ENCODE measurements around the gene ARAF.

DNA sequence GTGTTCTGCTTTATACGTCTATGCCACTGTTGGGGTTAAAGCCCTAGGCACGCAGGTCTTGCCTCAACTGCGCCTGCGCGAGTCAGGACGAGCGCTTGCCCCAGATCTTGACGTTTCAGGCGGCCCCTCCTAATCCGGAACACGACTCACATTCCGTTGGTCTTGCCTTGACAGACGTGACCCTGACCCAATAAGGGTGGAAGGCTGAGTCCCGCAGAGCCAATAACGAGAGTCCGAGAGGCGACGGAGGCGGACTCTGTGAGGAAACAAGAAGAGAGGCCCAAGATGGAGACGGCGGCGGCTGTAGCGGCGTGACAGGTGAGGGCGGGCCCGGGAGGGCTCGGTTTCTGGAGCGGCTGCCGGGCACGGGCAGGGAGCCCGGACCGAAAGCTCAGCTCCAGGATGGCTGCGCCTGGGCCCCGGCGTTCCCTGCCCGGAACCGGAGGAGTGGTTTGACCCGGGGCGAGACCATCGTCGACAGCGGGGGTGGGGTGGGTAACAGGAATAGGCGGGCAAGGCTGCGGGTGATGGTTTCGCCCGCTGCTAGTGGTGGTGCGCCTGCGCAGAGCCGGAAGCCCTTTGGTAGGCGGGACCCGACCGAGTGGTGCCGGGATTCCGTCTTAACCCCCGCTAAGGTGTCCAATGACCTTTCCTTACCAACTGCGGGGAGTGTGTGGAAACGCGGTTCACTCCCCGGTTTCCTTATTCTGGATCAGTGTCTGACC lies at the start of gene ARAF:
- TF ChIP-seq ZNF8 (CRISPR knock-in tag; IDR thresholded peaks at IDR 0.05) (no peak), GLIS3 (CRISPR knock-in tag; IDR thresholded peaks at IDR 0.05) (no peak), OSR1 (CRISPR knock-in tag; IDR thresholded peaks at IDR 0.05) (no peak), PPARA (CRISPR knock-in tag; IDR thresholded peaks at IDR 0.05; ENCODE audit: borderline replicate concordance) (no peak), ESRRG (CRISPR knock-in tag; IDR thresholded peaks at IDR 0.05) (no peak), ZNF565 (CRISPR knock-in tag; conservative IDR thresholded peaks at IDR 0.05; ENCODE audit: low read depth) (no peak), TCF4 (CRISPR knock-in tag; IDR thresholded peaks at IDR 0.05; ENCODE audit: borderline replicate concordance) (no peak), ZC3H10 (CRISPR knock-in tag; IDR thresholded peaks at IDR 0.05) (no peak), ZFP30 (CRISPR knock-in tag; IDR thresholded peaks at IDR 0.05) (no peak)
- TF ChIP-seq, protein P1, sequence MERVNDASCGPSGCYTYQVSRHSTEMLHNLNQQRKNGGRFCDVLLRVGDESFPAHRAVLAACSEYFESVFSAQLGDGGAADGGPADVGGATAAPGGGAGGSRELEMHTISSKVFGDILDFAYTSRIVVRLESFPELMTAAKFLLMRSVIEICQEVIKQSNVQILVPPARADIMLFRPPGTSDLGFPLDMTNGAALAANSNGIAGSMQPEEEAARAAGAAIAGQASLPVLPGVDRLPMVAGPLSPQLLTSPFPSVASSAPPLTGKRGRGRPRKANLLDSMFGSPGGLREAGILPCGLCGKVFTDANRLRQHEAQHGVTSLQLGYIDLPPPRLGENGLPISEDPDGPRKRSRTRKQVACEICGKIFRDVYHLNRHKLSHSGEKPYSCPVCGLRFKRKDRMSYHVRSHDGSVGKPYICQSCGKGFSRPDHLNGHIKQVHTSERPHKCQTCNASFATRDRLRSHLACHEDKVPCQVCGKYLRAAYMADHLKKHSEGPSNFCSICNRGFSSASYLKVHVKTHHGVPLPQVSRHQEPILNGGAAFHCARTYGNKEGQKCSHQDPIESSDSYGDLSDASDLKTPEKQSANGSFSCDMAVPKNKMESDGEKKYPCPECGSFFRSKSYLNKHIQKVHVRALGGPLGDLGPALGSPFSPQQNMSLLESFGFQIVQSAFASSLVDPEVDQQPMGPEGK (CRISPR knock-in tag; IDR thresholded peaks at IDR 0.05; ENCODE audit: borderline replicate concordance): no peak
- TF ChIP-seq, protein P2, sequence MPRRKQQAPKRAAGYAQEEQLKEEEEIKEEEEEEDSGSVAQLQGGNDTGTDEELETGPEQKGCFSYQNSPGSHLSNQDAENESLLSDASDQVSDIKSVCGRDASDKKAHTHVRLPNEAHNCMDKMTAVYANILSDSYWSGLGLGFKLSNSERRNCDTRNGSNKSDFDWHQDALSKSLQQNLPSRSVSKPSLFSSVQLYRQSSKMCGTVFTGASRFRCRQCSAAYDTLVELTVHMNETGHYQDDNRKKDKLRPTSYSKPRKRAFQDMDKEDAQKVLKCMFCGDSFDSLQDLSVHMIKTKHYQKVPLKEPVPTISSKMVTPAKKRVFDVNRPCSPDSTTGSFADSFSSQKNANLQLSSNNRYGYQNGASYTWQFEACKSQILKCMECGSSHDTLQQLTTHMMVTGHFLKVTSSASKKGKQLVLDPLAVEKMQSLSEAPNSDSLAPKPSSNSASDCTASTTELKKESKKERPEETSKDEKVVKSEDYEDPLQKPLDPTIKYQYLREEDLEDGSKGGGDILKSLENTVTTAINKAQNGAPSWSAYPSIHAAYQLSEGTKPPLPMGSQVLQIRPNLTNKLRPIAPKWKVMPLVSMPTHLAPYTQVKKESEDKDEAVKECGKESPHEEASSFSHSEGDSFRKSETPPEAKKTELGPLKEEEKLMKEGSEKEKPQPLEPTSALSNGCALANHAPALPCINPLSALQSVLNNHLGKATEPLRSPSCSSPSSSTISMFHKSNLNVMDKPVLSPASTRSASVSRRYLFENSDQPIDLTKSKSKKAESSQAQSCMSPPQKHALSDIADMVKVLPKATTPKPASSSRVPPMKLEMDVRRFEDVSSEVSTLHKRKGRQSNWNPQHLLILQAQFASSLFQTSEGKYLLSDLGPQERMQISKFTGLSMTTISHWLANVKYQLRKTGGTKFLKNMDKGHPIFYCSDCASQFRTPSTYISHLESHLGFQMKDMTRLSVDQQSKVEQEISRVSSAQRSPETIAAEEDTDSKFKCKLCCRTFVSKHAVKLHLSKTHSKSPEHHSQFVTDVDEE (CRISPR knock-in tag; IDR thresholded peaks at IDR 0.05): no peak
- TF ChIP-seq, protein P3, sequence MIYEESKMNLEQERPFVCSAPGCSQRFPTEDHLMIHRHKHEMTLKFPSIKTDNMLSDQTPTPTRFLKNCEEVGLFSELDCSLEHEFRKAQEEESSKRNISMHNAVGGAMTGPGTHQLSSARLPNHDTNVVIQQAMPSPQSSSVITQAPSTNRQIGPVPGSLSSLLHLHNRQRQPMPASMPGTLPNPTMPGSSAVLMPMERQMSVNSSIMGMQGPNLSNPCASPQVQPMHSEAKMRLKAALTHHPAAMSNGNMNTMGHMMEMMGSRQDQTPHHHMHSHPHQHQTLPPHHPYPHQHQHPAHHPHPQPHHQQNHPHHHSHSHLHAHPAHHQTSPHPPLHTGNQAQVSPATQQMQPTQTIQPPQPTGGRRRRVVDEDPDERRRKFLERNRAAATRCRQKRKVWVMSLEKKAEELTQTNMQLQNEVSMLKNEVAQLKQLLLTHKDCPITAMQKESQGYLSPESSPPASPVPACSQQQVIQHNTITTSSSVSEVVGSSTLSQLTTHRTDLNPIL (CRISPR knock-in tag; IDR thresholded peaks at IDR 0.05; ENCODE audit: low read depth): no peak
- TF ChIP-seq, protein P4, sequence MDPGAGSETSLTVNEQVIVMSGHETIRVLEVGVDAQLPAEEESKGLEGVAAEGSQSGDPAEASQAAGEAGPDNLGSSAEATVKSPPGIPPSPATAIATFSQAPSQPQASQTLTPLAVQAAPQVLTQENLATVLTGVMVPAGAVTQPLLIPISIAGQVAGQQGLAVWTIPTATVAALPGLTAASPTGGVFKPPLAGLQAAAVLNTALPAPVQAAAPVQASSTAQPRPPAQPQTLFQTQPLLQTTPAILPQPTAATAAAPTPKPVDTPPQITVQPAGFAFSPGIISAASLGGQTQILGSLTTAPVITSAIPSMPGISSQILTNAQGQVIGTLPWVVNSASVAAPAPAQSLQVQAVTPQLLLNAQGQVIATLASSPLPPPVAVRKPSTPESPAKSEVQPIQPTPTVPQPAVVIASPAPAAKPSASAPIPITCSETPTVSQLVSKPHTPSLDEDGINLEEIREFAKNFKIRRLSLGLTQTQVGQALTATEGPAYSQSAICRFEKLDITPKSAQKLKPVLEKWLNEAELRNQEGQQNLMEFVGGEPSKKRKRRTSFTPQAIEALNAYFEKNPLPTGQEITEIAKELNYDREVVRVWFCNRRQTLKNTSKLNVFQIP (CRISPR knock-in tag; IDR thresholded peaks at IDR 0.05; ENCODE audit: borderline replicate concordance, low read depth): no peak

Data from SK-N-SH treated with all-trans-retinoic acid at 6 μM for 48 hours (cell line).